Endometrium (tissue), 2 donors: ENCODE data around the gene TFPI.

Experiments used
- FAIRE-seq: peaks from 2 replicates; lab custom pipeline; 2012; peaks lifted over from hg19 to GRCh38; lab: Jason Lieb, UNC
- donor health status: control.
- donor health status: control.

TFPI gene

DNA sequence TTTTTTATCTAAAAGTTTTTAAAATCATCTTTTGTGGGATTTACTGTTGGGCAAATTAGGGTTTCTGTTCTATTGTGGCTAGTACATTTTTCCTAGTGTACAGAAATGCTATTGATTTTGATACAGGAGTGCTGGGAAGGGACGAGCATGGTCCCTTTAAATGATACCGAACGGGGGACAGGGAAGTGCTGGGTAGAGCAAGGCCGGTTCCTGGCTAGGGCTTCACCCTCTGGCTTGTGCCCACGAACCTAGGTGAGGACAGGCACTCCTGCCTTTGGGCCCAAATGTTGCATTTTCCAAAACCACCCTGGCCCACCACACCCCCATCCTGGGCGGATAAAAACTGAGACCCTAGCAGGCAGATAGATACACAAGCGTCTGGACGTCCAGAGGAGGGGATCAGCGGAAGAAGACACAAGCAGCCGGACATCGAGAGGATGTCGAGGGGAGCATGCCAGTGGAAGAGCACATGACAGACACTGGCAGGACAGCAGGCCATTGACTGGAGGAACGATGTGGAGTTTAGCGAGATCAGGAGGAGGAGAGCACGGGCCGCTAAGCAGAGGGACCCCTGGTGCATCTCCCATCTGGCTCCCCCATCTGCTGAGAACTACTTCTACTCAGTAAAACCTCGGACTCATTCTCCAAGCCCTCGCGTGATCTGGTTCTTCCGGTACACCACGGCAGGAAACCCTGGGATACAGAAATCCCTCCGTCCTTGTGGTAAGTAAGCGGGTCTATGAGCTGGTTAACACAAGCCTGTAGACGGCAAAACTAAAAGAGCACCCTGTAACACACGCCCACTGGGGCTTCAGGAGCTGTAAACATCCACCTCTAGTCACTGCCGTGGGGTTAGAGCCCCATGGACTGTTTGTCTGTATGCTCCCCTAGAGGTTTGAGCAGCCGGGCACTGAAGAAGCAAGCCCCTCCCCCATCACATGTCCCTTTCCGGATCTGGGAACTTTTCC lies 92.7 kb downstream of the TFPI start:
- no peak for FAIRE-seq

GRCh38 chr2:187459256-187459655 lies 95.0 kb downstream of the TFPI start:
- no peak for FAIRE-seq

DNA sequence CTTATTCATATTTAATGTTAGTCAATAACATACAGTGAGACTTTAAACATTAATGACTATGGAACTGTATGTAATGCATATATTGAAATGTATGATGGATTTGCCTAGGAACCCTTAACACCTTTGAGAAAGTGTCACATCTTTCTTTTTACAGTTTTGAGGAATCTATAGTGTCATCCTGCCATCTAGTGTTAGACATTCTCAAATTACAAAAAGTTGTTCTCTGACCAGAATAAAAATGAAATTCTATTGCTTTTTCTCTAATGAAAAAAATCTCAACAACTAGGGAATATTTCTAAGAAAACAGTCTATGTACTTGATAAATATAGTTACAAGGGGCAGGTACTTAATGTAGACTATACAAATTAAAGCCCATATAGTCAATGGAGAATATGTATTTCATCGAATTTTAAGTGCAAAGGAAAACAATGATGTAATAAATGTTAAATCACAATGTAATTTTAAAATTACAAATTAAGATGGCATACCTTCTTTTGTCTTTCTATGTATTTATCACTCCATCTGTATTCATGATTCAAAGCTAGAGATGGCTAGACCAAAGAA lies 101.1 kb downstream of the TFPI start:
- FAIRE-seq: peak; percentile 94

DNA sequence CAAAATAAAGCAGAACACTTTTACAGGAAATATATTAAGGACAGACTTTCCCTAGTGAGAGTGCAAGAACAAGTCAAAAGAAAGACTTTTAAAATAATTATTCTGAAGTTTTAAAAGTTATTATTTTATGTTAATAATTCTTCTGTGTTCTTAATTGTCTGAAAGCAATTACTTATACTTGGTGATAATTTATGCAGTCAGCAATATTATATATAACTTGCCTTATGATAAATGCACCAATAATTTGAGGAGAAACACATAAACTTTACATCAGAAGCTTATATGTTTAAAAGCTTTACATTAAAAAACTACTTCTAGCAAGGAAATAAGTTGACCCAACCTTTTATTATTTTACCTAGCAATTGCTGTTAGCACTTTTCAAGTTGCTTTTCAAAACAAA lies 102.7 kb downstream of the TFPI start:
- no peak for FAIRE-seq

DNA sequence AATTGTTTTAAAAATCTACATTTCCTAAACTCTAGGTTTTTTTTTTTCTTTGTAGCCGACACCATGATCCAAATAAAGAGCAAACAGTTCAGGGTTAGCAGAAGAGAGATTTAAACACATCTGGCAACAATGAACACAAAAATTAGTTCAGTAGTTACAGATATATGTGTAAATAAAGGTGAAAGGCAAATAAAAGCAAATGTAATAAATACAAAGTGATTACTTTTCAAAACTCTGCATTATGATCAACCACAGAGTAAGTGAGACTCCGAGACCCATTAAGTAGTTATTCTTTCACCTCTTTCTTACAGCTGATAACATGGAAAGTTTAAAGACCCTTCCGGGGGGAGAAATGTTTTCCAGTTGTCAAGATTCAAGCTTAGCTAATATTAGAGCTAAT lies 106.9 kb downstream of the TFPI start:
- peak; percentile 18 for FAIRE-seq

GRCh38 chr2:187446711-187447110 lies 107.5 kb downstream of the TFPI start:
- no peak for FAIRE-seq

GRCh38 chr2:187445051-187445450 lies 109.2 kb downstream of the TFPI start:
- FAIRE-seq: no peak

DNA sequence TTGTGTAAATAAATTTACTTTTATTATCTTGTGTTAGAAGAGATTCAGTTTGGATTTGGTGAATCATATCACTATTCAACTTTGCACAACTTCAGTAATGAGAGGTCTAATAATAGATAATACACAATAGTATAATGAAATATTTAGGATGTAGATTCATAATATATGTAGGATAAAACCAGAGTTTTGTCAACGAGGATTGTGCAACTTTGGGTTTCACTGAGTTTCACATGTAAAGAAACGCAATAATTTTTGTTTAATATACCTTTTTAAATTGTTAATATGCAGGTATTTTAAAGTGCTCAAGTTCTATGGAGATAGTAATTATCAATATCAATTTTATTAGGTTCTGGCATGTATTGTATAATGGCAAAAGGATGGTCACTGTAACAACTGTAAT lies 111.5 kb downstream of the TFPI start:
- no peak for FAIRE-seq

- FAIRE-seq: peak; percentile 83
Observed at GRCh38 chr2:187442378-187442777, 111.9 kb downstream of the TFPI start.

- peak; percentile 96 for FAIRE-seq
Observed at GRCh38 chr2:187440101-187440675, 114.0 kb downstream of the TFPI start.

DNA sequence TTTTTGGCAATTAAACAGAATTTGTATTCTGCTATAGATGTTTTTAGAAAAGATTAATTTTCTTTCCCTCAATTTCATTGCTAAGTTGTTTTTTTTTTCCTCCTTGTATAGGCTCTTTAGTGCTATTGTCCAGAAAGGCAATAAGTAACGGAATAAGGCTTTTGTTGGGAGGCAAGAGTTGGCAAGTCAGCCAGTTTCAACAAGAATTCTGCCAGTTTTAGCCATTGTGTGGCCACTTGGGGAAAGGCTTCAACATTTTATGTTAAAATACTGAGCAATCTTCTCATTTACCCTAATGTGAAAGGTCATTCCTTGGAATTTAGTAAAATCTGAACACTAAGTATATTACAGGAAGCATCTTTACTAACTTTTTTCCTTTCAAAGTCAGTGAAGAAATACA lies 115.8 kb downstream of the TFPI start:
- no peak for FAIRE-seq

GRCh38 chr2:187435756-187436155 lies 118.5 kb downstream of the TFPI start:
- FAIRE-seq: no peak

DNA sequence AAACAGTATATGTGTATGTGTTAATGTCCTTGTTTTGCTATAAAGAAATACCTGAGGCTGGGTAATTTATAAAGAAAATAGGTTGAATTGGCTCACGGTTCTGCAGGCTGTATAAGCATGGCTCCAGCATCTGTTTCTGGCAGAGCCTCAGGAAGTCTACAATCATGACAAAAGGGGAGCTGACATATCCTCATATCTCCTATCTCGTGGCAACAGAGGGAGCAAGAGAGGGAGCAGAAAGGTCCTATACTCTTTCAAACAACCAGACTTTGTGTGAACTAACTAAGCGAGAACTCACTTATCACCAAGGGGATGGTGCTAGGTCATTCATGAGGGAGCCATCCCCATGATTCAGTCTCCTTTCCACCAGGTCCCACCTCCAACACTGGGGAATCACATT lies 119.2 kb downstream of the TFPI start:
- no peak for FAIRE-seq

DNA sequence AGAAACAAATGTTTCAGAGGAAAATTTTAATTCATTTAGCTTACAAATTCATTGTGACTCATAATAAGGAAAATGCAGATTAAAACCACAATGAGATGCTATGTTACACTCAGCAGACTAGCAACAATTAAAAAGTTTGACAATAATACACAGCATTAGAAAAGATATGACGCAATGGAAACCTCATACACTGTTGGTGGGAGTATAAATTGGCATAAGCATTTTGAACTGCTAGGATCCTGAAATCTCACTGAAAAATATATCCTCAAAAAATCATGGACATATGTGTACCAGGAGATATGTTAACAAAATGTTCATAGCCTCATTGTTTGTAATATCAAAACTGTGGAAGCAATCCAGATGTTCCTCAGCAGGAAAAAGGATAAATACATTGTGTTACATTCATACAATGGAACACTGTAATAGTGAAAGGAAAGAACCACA lies 119.9 kb downstream of the TFPI start:
- peak; percentile 87 for FAIRE-seq

GRCh38 chr2:187431911-187432310 lies 122.3 kb downstream of the TFPI start:
- FAIRE-seq: no peak

DNA sequence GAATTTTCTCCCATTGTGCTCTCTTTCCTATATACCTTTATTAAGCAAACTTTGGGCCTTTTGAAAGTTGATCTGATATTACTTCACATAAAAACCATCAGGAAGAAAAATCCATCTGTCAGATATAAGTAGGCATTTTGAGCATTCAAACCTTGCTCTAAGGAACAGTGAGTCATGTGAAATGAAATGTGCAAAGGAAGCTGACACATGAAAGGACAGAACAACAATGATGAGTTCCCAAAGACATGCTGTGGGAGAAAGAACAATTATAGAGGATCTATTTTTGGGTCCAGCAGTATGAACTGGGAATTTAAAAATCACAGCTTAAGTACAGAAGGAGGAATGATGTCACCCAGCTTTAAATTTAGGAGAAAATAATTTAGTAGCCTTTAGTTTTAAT lies 124.2 kb downstream of the TFPI start:
- FAIRE-seq: no peak

DNA sequence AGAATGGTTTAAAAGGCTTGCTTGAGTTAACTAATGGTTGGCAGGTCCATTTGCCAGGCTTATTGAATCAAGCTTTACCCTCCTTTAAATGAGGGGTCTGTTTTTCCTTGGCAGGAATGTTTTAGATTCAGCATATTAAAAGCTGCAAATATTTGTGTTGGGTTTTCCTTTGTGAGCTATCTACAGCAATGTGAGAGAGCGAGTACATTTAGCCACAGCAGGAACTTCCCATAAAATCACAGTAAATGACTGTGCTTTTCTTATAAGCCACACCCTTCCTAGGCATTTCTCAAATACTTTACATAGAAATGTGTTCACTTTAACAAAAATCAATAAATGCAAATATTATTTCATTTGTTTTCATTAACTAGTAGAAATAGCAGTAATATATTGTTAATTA lies 130.1 kb downstream of the TFPI start:
- no peak for FAIRE-seq

DNA sequence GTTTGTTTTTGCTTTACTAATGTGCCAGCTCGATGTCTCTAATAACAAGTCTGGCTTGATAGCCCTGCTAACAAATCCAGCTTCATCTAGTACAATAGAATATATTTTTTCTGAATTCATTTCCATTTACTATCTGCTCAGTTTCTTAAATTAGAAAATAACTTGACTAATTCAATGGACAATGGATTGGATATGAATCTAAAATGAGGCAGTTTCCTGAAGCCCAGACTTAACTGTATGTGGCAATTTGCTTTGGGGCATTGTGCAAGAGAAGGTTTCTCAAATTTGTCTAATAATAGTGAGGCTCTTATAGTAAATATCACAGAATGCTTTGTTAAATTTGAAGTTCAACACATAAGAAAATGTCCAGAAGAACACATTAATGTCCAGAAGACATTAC lies 132.0 kb downstream of the TFPI start:
- no peak for FAIRE-seq

DNA sequence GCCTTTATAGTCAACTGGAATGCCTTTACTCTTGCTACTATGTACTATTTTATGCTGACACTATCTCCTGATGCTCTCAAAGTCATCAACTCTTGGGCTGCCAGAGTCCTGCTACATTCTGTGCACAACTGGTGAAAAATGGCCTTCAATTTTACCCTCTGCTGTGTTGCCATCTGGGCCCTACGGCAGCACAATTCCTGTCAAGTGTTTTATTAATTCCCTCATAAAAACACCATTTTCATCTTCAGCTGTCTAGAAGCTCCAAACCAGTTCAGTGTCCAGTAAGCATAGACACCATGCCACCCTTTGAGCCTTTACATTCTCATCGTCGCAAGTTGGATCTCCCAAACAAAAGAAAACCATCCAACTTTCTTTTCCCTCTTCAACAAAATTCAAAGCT lies 132.7 kb downstream of the TFPI start:
- FAIRE-seq: no peak

- no peak for FAIRE-seq
Observed at GRCh38 chr2:187419808-187420207, 134.4 kb downstream of the TFPI start.

GRCh38 chr2:187415449-187415848 lies 138.8 kb downstream of the TFPI start:
- no peak for FAIRE-seq
